ENCODE data around the gene GPATCH2L. TPM values are rescaled to one million over a fixed set of nuclear protein-coding genes. Genes with fewer than 3 reads are reported as not detected.
A peak's percentile ranks its signal among the peaks of the same experiment; 100 is the strongest.

GPATCH2L gene
- 10 to 100 TPM; 62.5 to 83.8 TPM for total RNA-seq

DNA sequence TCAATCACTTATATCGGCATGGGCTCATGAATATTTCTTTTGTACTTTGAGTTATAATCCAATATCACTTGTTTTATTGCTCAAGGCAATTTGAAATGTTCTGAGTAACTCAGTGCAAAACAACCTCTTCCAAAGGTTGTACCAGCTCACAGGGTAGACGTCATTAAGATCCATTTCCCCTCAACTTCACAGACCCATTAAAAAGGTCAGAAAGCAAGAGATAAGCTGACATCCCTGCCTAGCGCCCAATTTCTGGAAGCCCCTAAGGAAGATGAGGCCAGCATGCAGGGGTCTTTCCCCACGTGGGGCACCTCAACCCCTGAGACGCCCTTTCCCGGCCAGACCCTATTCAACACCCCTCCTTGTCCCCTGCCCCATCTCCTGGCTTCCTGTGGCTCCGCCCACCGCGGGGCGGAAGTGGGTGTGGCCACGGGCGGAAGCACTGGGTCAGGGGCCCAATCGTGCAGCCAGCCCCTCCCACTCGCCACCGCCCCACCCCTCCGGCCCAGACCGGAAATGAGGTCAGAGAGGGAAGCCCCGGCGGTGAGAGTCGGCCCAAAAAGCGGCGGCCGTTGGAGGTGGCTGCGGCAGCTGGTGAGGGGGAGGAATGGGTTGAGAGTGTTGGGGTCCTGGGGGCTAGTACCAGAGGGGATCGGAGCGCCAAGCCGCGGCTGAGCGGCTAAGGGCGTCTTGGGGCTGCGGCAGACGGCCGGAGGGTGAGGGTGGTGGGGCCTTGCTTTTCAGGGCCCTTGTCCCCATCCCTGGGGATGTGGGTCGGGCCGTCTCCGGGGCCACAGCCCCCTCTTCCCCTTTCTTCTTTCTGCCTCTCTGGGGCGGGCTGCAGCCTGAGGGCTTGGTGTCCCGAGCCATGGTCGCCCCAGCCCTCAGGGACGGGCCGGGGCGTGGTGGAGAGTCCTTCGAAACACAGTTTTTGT, at the start of gene GPATCH2L:
GPATCH2L (plus strand) TSS at position 525 of the 935 bp plus-strand sequence. CDS start 2,442 bp downstream, outside the sequence.
- peaks cover 28% of the 10 kb centered on the region for H3K4me1 Mint-ChIP-seq
- H3K36me3 Mint-ChIP-seq (ENCODE audit: low read depth) = peaks cover 49% of the 10 kb centered on the region
- H3K9me3 Mint-ChIP-seq = peaks cover 6% of the 10 kb centered on the region
- H3K27ac Mint-ChIP-seq = peak within 1 kb of the TSS; percentile 95
- no peaks in the 10 kb centered on the region for H3K27me3 Mint-ChIP-seq
- peak within 1 kb of the TSS; percentile 91 for H3K4me3 Mint-ChIP-seq
- peak; percentile 94 for ATAC-seq (replicated peaks)

- Mint-ChIP-seq H3K4me1 (no peaks in the 10 kb centered on the region), H3K36me3 (ENCODE audit: low read depth) (no peaks in the 10 kb centered on the region), H3K9me3 (peaks cover 8% of the 10 kb centered on the region), H3K27ac (no peak overlapping the region), H3K4me3 (no peak overlapping the region), H3K27me3 (peaks cover 23% of the 10 kb centered on the region)
- ATAC-seq (replicated peaks) = no peak
These were observed 46.8 kb upstream of the GPATCH2L start for GRCh38 chr14:76104802-76105355.

DNA sequence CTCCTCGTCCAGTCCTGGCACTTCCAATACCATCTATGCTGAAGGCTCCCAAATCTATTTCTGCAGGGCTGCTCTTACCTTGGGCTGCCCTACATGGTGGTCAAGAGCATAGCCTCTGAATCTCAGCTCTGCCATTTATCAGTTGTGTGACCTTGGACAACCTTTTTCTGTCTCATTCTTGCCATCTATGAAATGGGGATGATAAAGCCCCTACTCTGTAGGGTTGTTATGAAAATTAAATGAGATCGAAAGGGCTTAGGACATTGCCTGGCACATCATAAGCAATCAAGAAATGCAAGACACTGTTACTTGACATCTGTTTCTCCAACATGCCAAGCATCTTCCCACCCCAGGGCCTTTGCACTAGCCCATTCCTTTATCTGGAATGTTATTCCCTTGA, 45.5 kb upstream of the GPATCH2L start:
- Mint-ChIP-seq H3K4me1 (no peaks in the 10 kb centered on the region), H3K36me3 (ENCODE audit: low read depth) (no peaks in the 10 kb centered on the region), H3K27ac (no peak overlapping the region), H3K27me3 (peaks cover 23% of the 10 kb centered on the region), H3K9me3 (peaks cover 8% of the 10 kb centered on the region), H3K4me3 (no peak overlapping the region)
- no peak for ATAC-seq (replicated peaks)

DNA sequence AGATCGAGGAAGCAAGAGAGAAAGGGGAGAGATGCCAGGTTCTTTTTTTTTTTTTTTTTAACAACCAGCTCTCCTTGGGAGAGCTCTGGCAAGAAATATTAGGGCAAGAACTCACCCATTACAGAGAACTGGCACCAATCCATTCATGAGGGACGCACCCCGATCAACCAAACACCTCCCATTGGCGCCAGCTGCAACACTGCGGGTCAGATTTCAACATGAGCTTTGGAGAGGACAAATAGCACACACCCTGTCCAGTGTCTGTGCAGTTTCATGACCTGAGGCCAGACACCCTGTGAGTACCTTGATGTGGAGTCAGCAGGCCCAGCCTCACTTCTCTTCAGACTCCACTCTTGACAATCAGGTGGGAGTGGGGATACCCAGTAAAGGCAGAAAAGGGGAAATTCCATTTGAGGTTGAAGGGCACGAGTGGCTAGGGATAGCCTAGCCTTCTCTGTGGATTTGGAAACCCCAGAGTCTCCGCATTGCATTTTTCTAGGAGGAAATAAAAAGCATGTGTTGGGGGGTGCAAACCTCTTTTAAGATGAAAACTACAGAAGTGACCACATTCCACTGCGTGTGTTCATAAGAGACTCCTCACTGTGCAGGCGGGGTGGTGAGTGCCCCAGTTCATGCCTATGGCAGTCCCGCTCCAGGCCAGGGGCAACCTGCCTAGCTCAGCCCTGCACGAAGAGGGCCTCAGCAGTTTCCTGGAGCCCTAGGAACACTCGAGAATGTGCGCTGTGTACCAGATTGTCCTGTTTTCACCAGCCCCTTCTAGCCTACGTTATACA, 42.4 kb upstream of the GPATCH2L start:
- H3K27me3 Mint-ChIP-seq = peaks cover 29% of the 10 kb centered on the region
- ATAC-seq (replicated peaks) = no peak
- no peak overlapping the region for H3K4me3 Mint-ChIP-seq
- H3K4me1 Mint-ChIP-seq = no peaks in the 10 kb centered on the region
- no peaks in the 10 kb centered on the region for H3K36me3 Mint-ChIP-seq (ENCODE audit: low read depth)
- H3K9me3 Mint-ChIP-seq = peaks cover 8% of the 10 kb centered on the region
- no peak overlapping the region for H3K27ac Mint-ChIP-seq

DNA sequence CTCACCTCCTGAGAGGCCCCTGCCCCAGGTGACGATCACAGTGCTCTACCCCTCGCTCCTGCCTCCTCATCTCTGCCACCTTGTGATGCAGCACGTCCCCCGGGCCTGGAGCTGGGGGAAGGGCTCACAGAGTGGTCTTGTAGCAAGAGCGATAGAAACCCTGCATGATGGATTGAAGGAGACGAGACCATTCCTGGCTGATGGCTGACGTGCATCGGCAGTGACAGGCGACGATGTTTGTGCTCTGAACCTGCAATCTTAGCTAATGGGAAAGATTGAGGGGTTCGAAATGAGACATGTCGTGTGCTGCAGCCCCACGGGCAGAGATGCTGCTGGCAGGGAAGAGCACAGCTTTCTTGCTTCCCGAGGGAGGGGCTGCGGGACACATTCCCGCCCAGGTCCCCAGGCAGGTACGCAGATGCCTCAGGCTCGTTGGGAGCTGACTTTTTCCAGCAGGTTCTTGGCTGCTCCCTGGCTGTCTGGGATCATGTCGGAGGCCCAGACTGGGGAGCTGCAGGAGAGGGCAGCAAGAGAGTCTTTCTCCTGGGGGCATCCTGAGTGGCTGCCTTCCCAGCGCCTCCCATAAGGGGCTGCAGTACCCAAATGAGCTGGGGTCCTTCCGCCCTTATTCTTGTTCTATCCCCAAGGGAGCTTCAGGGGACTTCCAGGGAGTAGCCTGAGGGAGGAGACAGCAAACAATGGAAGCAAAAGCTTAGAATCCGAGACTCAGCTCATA, 38.7 kb upstream of the GPATCH2L start:
- Mint-ChIP-seq H3K4me1 (no peaks in the 10 kb centered on the region), H3K9me3 (peaks cover 8% of the 10 kb centered on the region), H3K27me3 (peaks cover 27% of the 10 kb centered on the region), H3K27ac (no peak overlapping the region), H3K4me3 (no peak overlapping the region), H3K36me3 (ENCODE audit: low read depth) (no peaks in the 10 kb centered on the region)
- ATAC-seq (replicated peaks) = no peak

DNA sequence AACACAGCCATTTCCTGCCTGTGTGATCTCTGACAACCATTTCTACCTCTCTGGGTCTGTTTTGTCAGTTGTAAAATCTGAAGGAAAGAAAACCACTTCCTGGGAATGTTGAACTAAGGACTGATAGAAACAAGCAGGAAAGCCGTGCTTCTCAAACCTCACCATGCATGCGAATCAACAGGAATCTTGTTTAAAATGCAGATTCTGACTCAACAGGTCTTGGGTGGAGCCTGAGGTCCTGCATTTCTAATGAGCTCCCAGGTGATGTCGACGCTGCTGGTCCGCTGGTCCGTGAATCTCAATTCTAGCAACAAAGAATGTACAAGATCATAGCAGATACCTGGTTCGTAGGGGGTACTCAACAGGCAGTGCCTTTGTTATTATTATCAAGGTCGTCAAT, 38.0 kb upstream of the GPATCH2L start:
- Mint-ChIP-seq H3K4me3 (no peak overlapping the region), H3K27me3 (peaks cover 23% of the 10 kb centered on the region), H3K9me3 (peaks cover 3% of the 10 kb centered on the region), H3K27ac (no peak overlapping the region), H3K4me1 (no peaks in the 10 kb centered on the region), H3K36me3 (ENCODE audit: low read depth) (no peaks in the 10 kb centered on the region)
- ATAC-seq (replicated peaks) = no peak

DNA sequence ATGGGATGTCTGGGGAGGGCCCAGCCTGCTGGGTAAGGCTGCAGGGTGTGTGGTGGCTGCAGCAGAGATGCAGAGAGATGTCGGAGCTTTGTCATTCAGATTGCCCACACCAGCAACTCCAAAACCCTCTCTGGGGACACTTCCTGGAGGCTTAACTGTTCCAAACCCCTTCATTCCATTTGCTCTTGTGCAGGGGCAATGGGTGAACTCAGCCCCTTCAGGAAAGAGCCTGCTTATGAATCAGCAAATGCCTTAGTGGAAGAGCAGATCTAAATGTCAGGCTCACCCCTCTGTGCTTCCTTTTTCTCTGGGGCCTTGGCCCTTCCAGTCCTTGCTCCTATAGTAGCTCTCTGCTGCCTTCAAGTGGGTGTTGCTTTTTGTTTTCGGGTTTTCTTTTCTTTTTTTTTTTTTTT, 36.7 kb upstream of the GPATCH2L start:
- no peak for ATAC-seq (replicated peaks)
- Mint-ChIP-seq H3K27ac (no peak overlapping the region), H3K4me3 (no peak overlapping the region), H3K36me3 (ENCODE audit: low read depth) (no peaks in the 10 kb centered on the region), H3K27me3 (peaks cover 23% of the 10 kb centered on the region), H3K9me3 (no peaks in the 10 kb centered on the region), H3K4me1 (no peaks in the 10 kb centered on the region)

DNA sequence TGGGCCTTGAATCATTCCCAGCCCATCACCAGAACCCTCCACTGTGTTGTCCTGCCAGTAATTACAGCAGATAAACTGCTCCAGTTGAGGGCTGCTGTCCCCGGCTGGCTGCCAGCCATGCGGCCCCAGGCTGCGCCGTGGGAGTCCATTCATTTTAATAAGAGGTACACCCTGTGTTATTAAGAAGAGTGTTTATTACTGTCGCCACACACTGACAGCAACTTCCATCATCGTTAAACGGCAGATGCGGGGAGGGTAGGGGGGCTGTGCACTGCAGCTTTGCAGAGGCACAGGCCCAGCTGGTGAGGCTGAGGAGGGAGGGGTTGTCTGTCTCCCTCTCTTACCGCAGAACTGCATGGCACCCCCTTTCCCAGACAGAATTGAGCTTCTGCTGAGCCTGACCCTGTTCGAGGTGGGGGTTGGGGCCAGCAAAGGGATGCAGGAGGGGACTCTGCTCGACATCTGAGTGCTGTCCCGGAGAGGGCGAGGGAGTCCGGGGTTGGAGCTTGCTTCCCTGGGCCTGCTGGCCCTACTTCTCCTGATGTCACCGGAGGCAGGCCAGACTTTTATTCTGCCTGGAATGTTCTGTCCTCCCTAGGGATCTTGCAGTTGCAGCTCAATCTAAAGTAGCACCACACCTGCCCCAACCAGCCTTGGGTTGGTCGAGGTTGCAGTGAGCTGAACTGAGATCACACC, 33.8 kb upstream of the GPATCH2L start:
- H3K4me3 Mint-ChIP-seq = no peak overlapping the region
- no peaks in the 10 kb centered on the region for H3K9me3 Mint-ChIP-seq
- peaks cover 17% of the 10 kb centered on the region for H3K27me3 Mint-ChIP-seq
- H3K4me1 Mint-ChIP-seq = no peaks in the 10 kb centered on the region
- H3K27ac Mint-ChIP-seq = no peak overlapping the region
- ATAC-seq (replicated peaks) = no peak
- no peaks in the 10 kb centered on the region for H3K36me3 Mint-ChIP-seq (ENCODE audit: low read depth)

- H3K27me3 Mint-ChIP-seq = peaks cover 16% of the 10 kb centered on the region
- H3K9me3 Mint-ChIP-seq = no peaks in the 10 kb centered on the region
- no peak overlapping the region for H3K27ac Mint-ChIP-seq
- no peak overlapping the region for H3K4me3 Mint-ChIP-seq
- no peaks in the 10 kb centered on the region for H3K4me1 Mint-ChIP-seq
- no peak for ATAC-seq (replicated peaks)
- no peaks in the 10 kb centered on the region for H3K36me3 Mint-ChIP-seq (ENCODE audit: low read depth)
These were observed 33.1 kb upstream of the GPATCH2L start for GRCh38 chr14:76118594-76118993.

DNA sequence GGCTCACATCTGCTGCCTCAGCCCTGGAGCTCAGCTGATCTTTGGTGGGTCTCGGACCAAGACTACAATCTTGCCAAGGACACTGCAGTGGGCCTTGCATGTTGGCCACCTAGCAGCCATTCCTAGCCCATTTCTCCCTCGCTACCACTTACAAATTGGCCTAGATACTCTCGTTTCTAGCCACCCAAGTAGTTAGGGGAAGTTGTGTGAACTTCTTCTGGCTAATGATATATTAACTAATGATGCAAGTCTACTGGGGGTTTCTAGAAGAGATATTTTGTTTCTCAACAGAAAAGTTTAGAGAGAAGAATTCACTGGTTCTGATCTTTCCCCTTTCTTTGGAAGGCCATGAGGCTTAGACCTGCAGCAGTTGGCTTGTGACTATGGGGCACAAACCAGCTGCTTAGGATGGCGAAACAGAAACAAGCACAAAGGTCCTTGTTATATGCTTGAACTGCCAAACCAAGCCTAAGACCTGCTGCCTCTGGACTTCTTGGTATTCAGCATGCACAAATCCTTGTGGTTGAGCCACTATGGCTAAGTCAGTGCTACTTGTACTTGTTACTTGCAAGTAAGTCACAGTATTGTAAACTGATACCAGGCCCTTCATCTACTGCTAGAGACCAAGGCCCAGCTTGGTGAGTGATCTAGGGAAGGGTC, 30.5 kb upstream of the GPATCH2L start:
- no peaks in the 10 kb centered on the region for H3K4me1 Mint-ChIP-seq
- peaks cover 4% of the 10 kb centered on the region for H3K27me3 Mint-ChIP-seq
- no peak overlapping the region for H3K4me3 Mint-ChIP-seq
- H3K36me3 Mint-ChIP-seq (ENCODE audit: low read depth) = no peaks in the 10 kb centered on the region
- H3K27ac Mint-ChIP-seq = no peak overlapping the region
- ATAC-seq (replicated peaks) = no peak
- H3K9me3 Mint-ChIP-seq = no peaks in the 10 kb centered on the region

- no peak overlapping the region for H3K4me3 Mint-ChIP-seq
- peaks cover 5% of the 10 kb centered on the region for H3K27me3 Mint-ChIP-seq
- no peaks in the 10 kb centered on the region for H3K36me3 Mint-ChIP-seq (ENCODE audit: low read depth)
- peaks cover 3% of the 10 kb centered on the region for H3K9me3 Mint-ChIP-seq
- H3K27ac Mint-ChIP-seq = no peak overlapping the region
- H3K4me1 Mint-ChIP-seq = no peaks in the 10 kb centered on the region
- ATAC-seq (replicated peaks) = no peak
These were observed 28.1 kb upstream of the GPATCH2L start for GRCh38 chr14:76123426-76124225.

GRCh38 chr14:76125511-76125910, 26.2 kb upstream of the GPATCH2L start:
- Mint-ChIP-seq H3K4me3 (no peak overlapping the region), H3K36me3 (ENCODE audit: low read depth) (no peaks in the 10 kb centered on the region), H3K27ac (no peak overlapping the region), H3K27me3 (peaks cover 8% of the 10 kb centered on the region), H3K9me3 (peaks cover 3% of the 10 kb centered on the region), H3K4me1 (no peaks in the 10 kb centered on the region)
- ATAC-seq (replicated peaks) = no peak

DNA sequence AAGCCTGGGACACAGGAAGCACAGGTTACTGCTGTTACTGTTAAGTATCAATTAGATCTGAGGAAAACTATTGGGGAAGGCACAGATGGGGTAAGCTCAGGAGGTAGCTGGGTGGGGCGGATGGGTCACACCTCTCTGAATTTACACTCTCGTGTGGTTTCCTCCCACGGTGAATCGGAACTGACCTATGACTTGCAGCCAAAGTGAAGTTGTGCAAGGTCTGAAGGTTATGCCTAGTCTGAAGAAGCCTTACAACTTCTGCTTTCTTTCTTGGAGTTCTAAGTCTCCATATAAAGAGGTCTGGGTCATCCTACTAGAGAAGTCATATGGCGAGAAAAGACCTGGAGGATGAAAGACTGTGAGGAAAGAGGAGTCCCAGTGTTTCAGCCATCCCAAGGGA, 25.6 kb upstream of the GPATCH2L start:
- no peak overlapping the region for H3K27ac Mint-ChIP-seq
- H3K36me3 Mint-ChIP-seq (ENCODE audit: low read depth) = no peaks in the 10 kb centered on the region
- no peak for ATAC-seq (replicated peaks)
- peaks cover 13% of the 10 kb centered on the region for H3K27me3 Mint-ChIP-seq
- no peaks in the 10 kb centered on the region for H3K4me1 Mint-ChIP-seq
- peaks cover 3% of the 10 kb centered on the region for H3K9me3 Mint-ChIP-seq
- no peak overlapping the region for H3K4me3 Mint-ChIP-seq
